Cardiac muscle cell (in vitro differentiated cells and primary cell): ENCODE results near the gene APBB2. TPM values are rescaled to one million over a fixed set of nuclear protein-coding genes. Genes with fewer than 3 reads are reported as not detected.

Experiments used
- DNase-seq, 2 donors: peaks; one replicate each; pipeline versions ENCODE4 v3.0.0 to v3.0.0-alpha.2; 2010 to 2017; ENCODE audit warnings: low read depth in 1 of 2, low spot score in 1 of 2
- H3K27ac ChIP-seq: fragments of 200-600 bp; sonication (generic); 2 replicates; pipeline ENCODE4 v1.5.1; 2016
- H3K27me3 ChIP-seq: fragments of 200-600 bp; sonication (generic); 2 replicates; pipeline ENCODE4 v1.6.0; 2016; ENCODE audit warnings: control low read depth
- H3K36me3 ChIP-seq: fragments of 200-600 bp; sonication (generic); 2 replicates; pipeline ENCODE4 v1.5.1; 2016; ENCODE audit warnings: control low read depth
- H3K4me1 ChIP-seq: fragments of 200-600 bp; sonication (generic); 2 replicates; pipeline ENCODE4 v1.8.1; 2017; ENCODE audit warnings: low read depth, mild to moderate bottlenecking, mixed run types
- H3K4me3 ChIP-seq: fragments of 200-600 bp; sonication (generic); 2 replicates; pipeline ENCODE4 v1.5.1; 2016; ENCODE audit warnings: mild to moderate bottlenecking
- H3K9me3 ChIP-seq: fragments of 200-600 bp; sonication (generic); 2 replicates; pipeline ENCODE4 v1.5.1; 2017; ENCODE audit warnings: low read depth, mild to moderate bottlenecking, control low read depth
- polyA plus RNA-seq: library from polyadenylated mRNA; unstranded; fragments of >200 nt; fragmentation: Nextera tagmentation; extraction: Ambion mirVana; gene quantifications from 2 replicates; pipeline ENCODE4 v1.2.1, GENCODE V29; 2016
- total RNA-seq: library from RNA; depleted of rRNA; stranded (reverse); fragments of >200 nt; gene quantifications from 2 replicates; pipeline ENCODE4 v1.2.3, GENCODE V29; 2016
- TF ChIP-seq, protein P1 (sequence below): IDR thresholded peaks from 2 replicates; pipeline ENCODE4 v1.5.1; 2012; ENCODE audit warnings: low read depth, mild to moderate bottlenecking, low read length

APBB2 gene
- total and polyA plus RNA-seq, 2 experiments from 2014 or later: 4.6 to 14.9 TPM

DNA sequence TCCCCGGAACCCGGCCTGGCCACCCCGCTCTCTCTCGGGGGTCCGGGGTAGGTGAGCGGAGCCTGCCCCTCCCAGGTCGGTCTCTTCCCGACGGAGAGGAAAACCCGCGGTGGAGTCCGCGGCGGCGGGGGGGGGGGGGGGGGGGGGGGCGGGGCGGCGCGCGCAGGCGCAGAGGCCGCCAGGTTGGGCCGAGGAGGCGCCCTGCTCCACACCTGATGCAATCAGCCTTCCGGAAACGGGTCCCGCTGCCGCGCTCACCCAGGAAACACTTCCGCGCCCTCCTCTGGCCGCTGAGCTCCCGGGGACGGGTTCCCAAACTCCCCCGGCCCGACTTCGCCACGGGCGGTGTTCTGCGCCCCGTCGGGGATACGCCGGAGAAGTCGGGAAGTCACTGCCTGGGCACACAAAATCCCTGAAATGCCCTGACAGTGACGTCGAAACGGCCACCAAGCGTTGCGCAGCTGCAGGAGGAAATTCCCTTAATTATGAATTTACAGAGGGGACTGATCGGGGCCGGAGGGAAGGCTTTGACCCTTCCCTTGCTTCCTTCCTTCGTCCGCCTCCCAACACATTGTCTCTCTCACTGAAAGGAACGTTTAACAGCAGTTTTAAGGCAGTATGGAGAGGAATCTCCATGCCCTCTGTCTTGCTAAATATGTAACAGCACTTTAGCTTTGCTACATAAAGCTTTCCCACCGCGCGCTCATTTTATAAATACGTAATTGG is 2.1 kb upstream of the APBB2 start:
- peaks cover 12% of the 10 kb centered on the region for H3K27me3 ChIP-seq
- H3K9me3 ChIP-seq: no peaks in the 10 kb centered on the region
- H3K4me1 ChIP-seq: peaks cover 4% of the 10 kb centered on the region
- TF ChIP-seq, protein P1, sequence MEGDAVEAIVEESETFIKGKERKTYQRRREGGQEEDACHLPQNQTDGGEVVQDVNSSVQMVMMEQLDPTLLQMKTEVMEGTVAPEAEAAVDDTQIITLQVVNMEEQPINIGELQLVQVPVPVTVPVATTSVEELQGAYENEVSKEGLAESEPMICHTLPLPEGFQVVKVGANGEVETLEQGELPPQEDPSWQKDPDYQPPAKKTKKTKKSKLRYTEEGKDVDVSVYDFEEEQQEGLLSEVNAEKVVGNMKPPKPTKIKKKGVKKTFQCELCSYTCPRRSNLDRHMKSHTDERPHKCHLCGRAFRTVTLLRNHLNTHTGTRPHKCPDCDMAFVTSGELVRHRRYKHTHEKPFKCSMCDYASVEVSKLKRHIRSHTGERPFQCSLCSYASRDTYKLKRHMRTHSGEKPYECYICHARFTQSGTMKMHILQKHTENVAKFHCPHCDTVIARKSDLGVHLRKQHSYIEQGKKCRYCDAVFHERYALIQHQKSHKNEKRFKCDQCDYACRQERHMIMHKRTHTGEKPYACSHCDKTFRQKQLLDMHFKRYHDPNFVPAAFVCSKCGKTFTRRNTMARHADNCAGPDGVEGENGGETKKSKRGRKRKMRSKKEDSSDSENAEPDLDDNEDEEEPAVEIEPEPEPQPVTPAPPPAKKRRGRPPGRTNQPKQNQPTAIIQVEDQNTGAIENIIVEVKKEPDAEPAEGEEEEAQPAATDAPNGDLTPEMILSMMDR: peak; percentile 35
- H3K36me3 ChIP-seq: no peaks in the 10 kb centered on the region
- peak overlapping the region; percentile 55 for H3K4me3 ChIP-seq
- H3K27ac ChIP-seq: peak overlapping the region; percentile 61
- peak; percentile 81 to 82 for DNase-seq

DNA sequence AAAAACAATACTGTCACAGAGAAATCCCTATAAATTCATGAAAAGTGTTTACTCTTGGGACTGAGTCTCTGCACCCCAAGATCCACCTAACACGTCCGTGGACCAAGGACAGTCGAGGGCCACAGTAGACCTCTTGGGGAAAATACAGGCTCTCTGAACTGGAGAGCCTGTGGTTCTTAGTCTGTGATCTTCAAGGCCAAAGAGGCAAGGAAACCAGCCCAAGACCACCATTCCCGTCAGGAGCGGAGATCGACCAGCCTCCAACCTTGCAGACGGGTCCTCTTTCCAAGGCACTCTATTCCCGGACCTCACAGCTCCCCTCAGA is 1.6 kb upstream of the APBB2 start:
- H3K36me3 ChIP-seq: no peaks in the 10 kb centered on the region
- no peaks in the 10 kb centered on the region for H3K9me3 ChIP-seq
- no peak overlapping the region for H3K27ac ChIP-seq
- TF ChIP-seq, protein P1: no peak
- H3K4me1 ChIP-seq: peaks cover 4% of the 10 kb centered on the region
- H3K27me3 ChIP-seq: peaks cover 12% of the 10 kb centered on the region
- no peak for DNase-seq
- peak overlapping the region; percentile 55 for H3K4me3 ChIP-seq

DNA sequence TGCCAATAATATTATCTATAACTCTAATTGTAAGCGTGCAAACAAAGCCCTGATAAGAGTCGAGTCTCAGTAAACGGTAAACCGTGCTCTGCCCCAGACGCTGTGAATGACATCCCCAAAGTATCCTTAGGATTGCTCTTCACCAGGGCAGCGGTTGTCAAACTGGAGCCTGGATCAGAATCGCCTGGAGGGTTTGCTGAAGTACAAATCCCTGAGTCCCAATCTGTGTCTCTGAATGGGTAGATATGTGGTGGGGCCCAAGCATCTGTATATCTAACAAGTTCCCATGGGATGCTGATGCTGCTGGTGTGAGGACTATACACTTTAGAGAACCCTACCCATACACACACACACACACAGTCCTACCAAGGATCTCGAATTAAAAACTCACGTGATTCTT is 813 bp upstream of the APBB2 start:
- Histone ChIP-seq H3K27me3 (peaks cover 12% of the 10 kb centered on the region), H3K36me3 (no peaks in the 10 kb centered on the region), H3K27ac (no peak overlapping the region), H3K4me1 (peaks cover 4% of the 10 kb centered on the region), H3K9me3 (no peaks in the 10 kb centered on the region), H3K4me3 (no peak overlapping the region)
- TF ChIP-seq, protein P1: no peak
- DNase-seq: no peak

DNA sequence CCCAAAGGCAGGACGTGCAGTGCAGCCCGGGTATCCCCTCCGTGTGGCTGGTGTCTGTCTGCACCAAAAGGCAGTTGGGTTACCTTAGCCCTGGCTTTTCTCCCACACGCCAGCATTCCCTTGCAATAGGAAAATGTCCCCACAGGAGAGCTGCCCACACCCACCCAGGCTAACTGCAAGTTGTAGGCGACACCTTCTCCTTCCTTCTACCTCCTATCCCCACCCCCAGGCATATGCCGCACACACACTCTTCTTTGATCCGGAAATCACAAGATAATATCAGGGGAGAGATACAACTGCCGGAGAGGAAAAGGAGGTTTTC is 444 bp upstream of the APBB2 start:
- peaks cover 4% of the 10 kb centered on the region for H3K4me1 ChIP-seq
- H3K27ac ChIP-seq: no peak overlapping the region
- no peak overlapping the region for H3K4me3 ChIP-seq
- no peaks in the 10 kb centered on the region for H3K36me3 ChIP-seq
- no peak for DNase-seq
- TF ChIP-seq, protein P1: no peak
- H3K27me3 ChIP-seq: peaks cover 12% of the 10 kb centered on the region
- no peaks in the 10 kb centered on the region for H3K9me3 ChIP-seq

DNA sequence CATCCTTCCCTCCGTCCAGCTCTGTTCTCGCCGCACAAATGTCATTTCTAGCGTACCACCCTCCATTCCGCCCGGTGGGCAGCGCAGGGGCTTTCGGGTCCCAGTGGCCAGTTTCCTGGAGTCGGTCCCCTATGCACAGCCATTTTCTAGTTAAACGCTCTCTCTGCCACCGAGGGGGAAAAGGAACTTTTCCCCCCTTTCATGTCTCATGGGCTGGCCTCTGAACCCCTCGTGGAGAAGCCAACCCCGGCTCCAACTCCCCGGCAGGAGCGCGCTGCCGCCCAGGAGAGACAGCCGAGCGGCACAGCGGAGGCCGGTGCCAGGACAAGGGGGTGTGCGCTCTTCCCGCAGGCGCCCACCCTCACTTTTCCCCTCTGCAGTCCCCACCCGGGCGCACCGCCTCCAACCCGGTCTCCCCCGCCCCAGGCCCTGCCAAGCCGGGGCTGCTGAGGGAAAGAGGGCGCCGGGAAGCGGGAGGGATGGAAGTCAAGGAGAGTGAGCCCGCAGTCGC is 662 bp downstream of the APBB2 start:
- Histone ChIP-seq H3K4me1 (peaks cover 4% of the 10 kb centered on the region), H3K27me3 (peaks cover 12% of the 10 kb centered on the region), H3K9me3 (no peaks in the 10 kb centered on the region), H3K27ac (no peak overlapping the region), H3K4me3 (peak overlapping the region; percentile 79), H3K36me3 (no peaks in the 10 kb centered on the region)
- TF ChIP-seq, protein P1: no peak
- peak in 1 of 2 donors; percentile 30 for DNase-seq
